Activated B cell treated with CpG ODN at 0.5 μM for 24 hours (primary cell): ENCODE results near the gene CERT1. TPM values are rescaled to one million over a fixed set of nuclear protein-coding genes. Genes with fewer than 3 reads are reported as not detected.

Experiments
- ATAC-seq: fragments of 200-7000 bp; cut with Tn5 transposase; one replicate; pipeline ENCODE4 v1.10.0; 2021; ENCODE audit warnings: low read depth, mild to moderate bottlenecking, moderate library complexity
- CTCF ChIA-PET: fragments of 350-600 bp; sonication (Branson Sonifier 250); formaldehyde crosslinking; loops from one replicate; lab custom pipeline; 2021; ENCODE audit warnings: antibody characterized with exemption; lab: Charles Lee
- POLR2A ChIA-PET: fragments of 350-600 bp; sonication (Branson Sonifier 250); formaldehyde crosslinking; loops from one replicate; lab custom pipeline; 2021; ENCODE audit warnings: antibody characterized with exemption; lab: Charles Lee
- DNase-seq: peaks from one replicate; pipeline ENCODE4 v3.0.0; 2022
- H3K27ac Mint-ChIP-seq: one replicate; pipeline ENCODE4 v1.8.0; 2020; ENCODE audit warnings: mixed read lengths
- H3K27me3 Mint-ChIP-seq: one replicate; pipeline ENCODE4 v1.8.0; 2021; ENCODE audit warnings: mixed read lengths
- H3K36me3 Mint-ChIP-seq: one replicate; pipeline ENCODE4 v1.8.0; 2021; ENCODE audit warnings: low read depth, mixed read lengths
- H3K4me1 Mint-ChIP-seq: one replicate; pipeline ENCODE4 v1.8.0; 2021; ENCODE audit warnings: mixed read lengths
- H3K4me3 Mint-ChIP-seq: one replicate; pipeline ENCODE4 v1.8.0; 2020; ENCODE audit warnings: mild to moderate bottlenecking, mixed read lengths
- H3K9me3 Mint-ChIP-seq: one replicate; pipeline ENCODE4 v1.8.0; 2020; ENCODE audit warnings: mixed read lengths
- CTCF ChIP-seq: fragments of 200-600 bp; IDR thresholded peaks from one replicate; pipeline ENCODE4 v1.8.0; 2022; ENCODE audit warnings: antibody characterized with exemption, mild to moderate bottlenecking
- intact Hi-C: fragments of 100-400 bp; cut with micrococcal nuclease; formaldehyde crosslinking; loops from one replicate; pipeline ENCODE4 v1.15.1; 2024
- total RNA-seq: library from RNA; stranded (reverse); gene quantifications from 2 replicates; pipeline ENCODE4 v1.2.3, GENCODE V29; 2022

The CERT1 gene
- total RNA-seq, 1 donor from 2014 or later = 49.5 TPM

GRCh38 chr5:75545131-75545530 lies 33.7 kb upstream of the CERT1 start:
- H3K9me3 Mint-ChIP-seq = no peaks in the 10 kb centered on the region
- CTCF ChIA-PET = no interaction called here
- no peaks in the 10 kb centered on the region for H3K27me3 Mint-ChIP-seq
- no peak overlapping the region for H3K4me3 Mint-ChIP-seq
- DNase-seq (no peak), ATAC-seq (no peak)
- H3K27ac Mint-ChIP-seq = no peak overlapping the region
- TF ChIP-seq CTCF = no peak
- peaks cover 6% of the 10 kb centered on the region for H3K4me1 Mint-ChIP-seq
- peaks cover 30% of the 10 kb centered on the region for H3K36me3 Mint-ChIP-seq
- POLR2A ChIA-PET = interaction anchor here (0.7 kb wide), 1 partner anchor 19 kb away, joined by 3 read pairs; no protein-coding TSS in a partner anchor
- intact Hi-C loops = no loop called here

- CTCF ChIA-PET = no interaction called here
- intact Hi-C loops = no loop called here
- H3K4me3 Mint-ChIP-seq = no peak overlapping the region
- POLR2A ChIA-PET = no interaction called here
- H3K27ac Mint-ChIP-seq = no peak overlapping the region
- DNase-seq = no peak
- no peaks in the 10 kb centered on the region for H3K27me3 Mint-ChIP-seq
- H3K36me3 Mint-ChIP-seq = peaks cover 51% of the 10 kb centered on the region
- no peak for ATAC-seq
- peaks cover 17% of the 10 kb centered on the region for H3K4me1 Mint-ChIP-seq
- no peak for TF ChIP-seq CTCF
- peaks cover 15% of the 10 kb centered on the region for H3K9me3 Mint-ChIP-seq
These were observed 26.8 kb upstream of the CERT1 start for GRCh38 chr5:75538211-75538610.

- DNase-seq (no peak), ATAC-seq (no peak)
- no peak for TF ChIP-seq CTCF
- H3K9me3 Mint-ChIP-seq = peaks cover 20% of the 10 kb centered on the region
- peaks cover 21% of the 10 kb centered on the region for H3K4me1 Mint-ChIP-seq
- CTCF ChIA-PET = no interaction called here
- no peaks in the 10 kb centered on the region for H3K27me3 Mint-ChIP-seq
- intact Hi-C loops = no loop called here
- POLR2A ChIA-PET = no interaction called here
- H3K36me3 Mint-ChIP-seq = peaks cover 59% of the 10 kb centered on the region
- no peak overlapping the region for H3K4me3 Mint-ChIP-seq
- H3K27ac Mint-ChIP-seq = no peak overlapping the region
These were observed 25.4 kb upstream of the CERT1 start for GRCh38 chr5:75536694-75537360.

GRCh38 chr5:75536147-75536546 lies 24.7 kb upstream of the CERT1 start:
- H3K9me3 Mint-ChIP-seq = peaks cover 20% of the 10 kb centered on the region

More at GRCh38 chr5:75536147-75536546, 24.7 kb upstream of the CERT1 start:
- H3K27ac Mint-ChIP-seq = no peak overlapping the region
- H3K27me3 Mint-ChIP-seq = no peaks in the 10 kb centered on the region
- CTCF ChIA-PET = no interaction called here
- DNase-seq (no peak), ATAC-seq (no peak)
- no peak overlapping the region for H3K4me3 Mint-ChIP-seq
- POLR2A ChIA-PET = no interaction called here
- H3K4me1 Mint-ChIP-seq = peaks cover 21% of the 10 kb centered on the region
- TF ChIP-seq CTCF = no peak
- intact Hi-C loops = no loop called here
- peaks cover 61% of the 10 kb centered on the region for H3K36me3 Mint-ChIP-seq
